Left colon (tissue), 2 donors: ENCODE data around the gene IRF3. TPM values are rescaled to one million over a fixed set of nuclear protein-coding genes. Genes with fewer than 3 reads are reported as not detected.
A peak's percentile ranks its signal among the peaks of the same experiment; 100 is the strongest.

Source experiments
- ATAC-seq: fragments of 200-7000 bp; cut with Tn5 transposase; one replicate; pipeline ENCODE4 v1.9.1; 2020; ENCODE audit warnings: mild to moderate bottlenecking, moderate library complexity
- DNase-seq, 2 donors: peaks; one replicate each; pipeline ENCODE4 v3.0.0-alpha.2; 2020
- intact Hi-C, 2 donors: fragments of 100-400 bp; cut with DNase I in 1 of 2; cut with micrococcal nuclease in 1 of 2; formaldehyde crosslinking; loops; one replicate each; pipeline versions ENCODE4 v1.11.2 to v1.14.0; 2022; cut with DNase I, micrococcal nuclease
- total RNA-seq, 2 donors: library from RNA; stranded (reverse); fragmentation: NEBNext Ultra II Directional; extraction: Animal tissue kit (Norgen Biotek cat#: 25700); gene quantifications; one replicate each; pipeline ENCODE4 v1.2.1, GENCODE V29; 2021
- donor health status: DM: no; HTN: no; CAD: no.
- donor health status: DM: yes; HTN: yes; CAD: no.

Gene IRF3
- total RNA-seq, 2 donors from 2014 or later, result 69.0 to 83.1 TPM

GRCh38 chr19:49677901-49678674, 12.4 kb upstream of the IRF3 start:
- intact Hi-C loops, result no loop called here
- DNase-seq (peak; percentile 69 to 85), ATAC-seq (no peak)

GRCh38 chr19:49677231-49677900, 11.7 kb upstream of the IRF3 start, which contains the start of gene PRMT1:
PRMT1 (plus strand) TSS chr19:49677271; CDS start chr19:49677281, 10 bp downstream.
- peak in 1 of 2 donors; percentile 61 for DNase-seq
- intact Hi-C loops, result no loop called here
- ATAC-seq, result peak; percentile 10

- intact Hi-C loops, result no loop called here
- DNase-seq (peak; percentile 99 to 100), ATAC-seq (peak; percentile 78)
Observed at GRCh38 chr19:49676784-49677230, 11.2 kb upstream of the IRF3 start.

GRCh38 chr19:49676136-49676783, 10.6 kb upstream of the IRF3 start:
- DNase-seq (peak; percentile 87), ATAC-seq (peak; percentile 59)
- intact Hi-C loops, result no loop called here

GRCh38 chr19:49672131-49672919, 6.7 kb upstream of the IRF3 start:
- intact Hi-C loops, result no loop called here
- peak; percentile 78 to 85 for DNase-seq
- ATAC-seq, result peak; percentile 26

- intact Hi-C loops, result no loop called here
- DNase-seq (no peak), ATAC-seq (no peak)
Observed at GRCh38 chr19:49669516-49669915, 3.9 kb upstream of the IRF3 start.

GRCh38 chr19:49667473-49667872, 1.8 kb upstream of the IRF3 start:
- ATAC-seq (no peak), DNase-seq (no peak)
- intact Hi-C loops, result no loop called here

GRCh38 chr19:49666120-49666444, 425 bp upstream of the IRF3 start:
- intact Hi-C loops, result no loop called here
- no peak for ATAC-seq
- no peak for DNase-seq

GRCh38 chr19:49665036-49665350, 664 bp downstream of the IRF3 start:
- no peak for DNase-seq
- intact Hi-C loops, result no loop called here
- no peak for ATAC-seq

GRCh38 chr19:49664171-49665035, 1.3 kb downstream of the IRF3 start:
- intact Hi-C loops, result no loop called here
- ATAC-seq (peak; percentile 78), DNase-seq (peak; percentile 91 to 97)

GRCh38 chr19:49663224-49663623, 2.4 kb downstream of the IRF3 start:
- ATAC-seq, result no peak
- no peak for DNase-seq
- intact Hi-C loops, result no loop called here

GRCh38 chr19:49662011-49662410, 3.6 kb downstream of the IRF3 start:
- intact Hi-C loops, result no loop called here
- ATAC-seq, result no peak
- DNase-seq, result no peak

GRCh38 chr19:49660338-49660961, 5.2 kb downstream of the IRF3 start:
- DNase-seq, result no peak
- intact Hi-C loops, result no loop called here
- no peak for ATAC-seq

GRCh38 chr19:49658566-49659442, 6.9 kb downstream of the IRF3 start:
- DNase-seq (no peak), ATAC-seq (no peak)
- intact Hi-C loops, result no loop called here

GRCh38 chr19:49658139-49658517, 7.5 kb downstream of the IRF3 start:
- ATAC-seq (no peak), DNase-seq (no peak)
- intact Hi-C loops, result no loop called here

- ATAC-seq, result no peak
- DNase-seq, result no peak
- intact Hi-C loops, result no loop called here
Observed at GRCh38 chr19:49657493-49658138, 8.0 kb downstream of the IRF3 start.
